ENCODE data around the gene ZNF428. TPM values are rescaled to one million over a fixed set of nuclear protein-coding genes. Genes with fewer than 3 reads are reported as not detected.

ZNF428 gene
- polyA plus RNA-seq, 1 of the 3 experiments (the other 2 are of a cell fraction): 79.5 TPM

DNA sequence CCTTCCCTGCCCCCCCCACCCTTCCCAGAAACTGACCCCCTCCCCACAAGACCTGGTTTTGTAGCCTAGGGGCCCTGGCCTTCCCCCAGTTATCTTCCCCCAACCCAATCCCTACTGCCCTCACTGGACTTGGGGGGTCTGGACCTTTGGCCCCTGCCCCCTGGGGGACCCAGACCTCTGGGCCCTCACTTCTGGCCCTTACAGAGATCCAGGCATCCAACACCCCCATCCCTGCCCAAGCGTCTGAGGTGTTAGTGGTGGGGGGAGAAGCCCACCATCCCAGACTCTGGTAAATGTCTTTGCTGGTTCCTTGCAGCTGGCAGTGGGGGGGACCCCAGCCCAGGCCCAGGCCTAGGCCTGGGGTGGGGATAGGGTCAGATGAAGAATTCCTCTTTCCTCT lies 3.5 kb upstream of the ZNF428 start:
- ChIA-PET POLR2A (no interaction called here), CTCF (no interaction called here)
- no peak overlapping the region for H3K9ac ChIP-seq
- peaks cover 11% of the 10 kb centered on the region for H3K79me2 ChIP-seq (ENCODE audit: insufficient read depth)
- peaks cover 4% of the 10 kb centered on the region for H3F3A ChIP-seq (replicated peaks; ENCODE audit: insufficient read depth)
- TF ChIP-seq RAD21 (IDR thresholded peaks at IDR 0.05; ENCODE audit: low read length) (no peak), GATA2 (CRISPR knock-in tag; IDR thresholded peaks at IDR 0.05) (no peak), RXRA (IDR thresholded peaks at IDR 0.05; ENCODE audit: borderline replicate concordance, low read depth) (no peak), GABPA (IDR thresholded peaks at IDR 0.05; ENCODE audit: low read depth) (no peak), IRF3 (IDR thresholded peaks at IDR 0.05; ENCODE audit: low read depth, low read length) (no peak), MXI1 (IDR thresholded peaks at IDR 0.05; ENCODE audit: low read depth, low read length) (no peak), TAF1 (IDR thresholded peaks at IDR 0.05; ENCODE audit: borderline replicate concordance, low read depth, low read length) (no peak), MEF2A (IDR thresholded peaks at IDR 0.05; ENCODE audit: borderline replicate concordance, low read depth) (no peak), FOSL2 (IDR thresholded peaks at IDR 0.05; ENCODE audit: borderline replicate concordance, low read depth) (no peak), EZH2phosphoT487 (IDR thresholded peaks at IDR 0.05; ENCODE audit: borderline replicate concordance, low read depth) (no peak), ELF1 (IDR thresholded peaks at IDR 0.05) (no peak), CTCF (IDR thresholded peaks at IDR 0.05) (no peak), FOXM1 (IDR thresholded peaks at IDR 0.05; ENCODE audit: low read depth) (no peak), MAX (IDR thresholded peaks at IDR 0.05; ENCODE audit: low read depth) (no peak), CHD2 (IDR thresholded peaks at IDR 0.05; ENCODE audit: low read length, partially characterized antibody) (no peak), REST (IDR thresholded peaks at IDR 0.05; ENCODE audit: low read depth, low read length) (no peak)
- H2AFZ ChIP-seq (ENCODE audit: low read depth): no peak overlapping the region
- no peak for DNase-seq
- no peaks in the 10 kb centered on the region for H3K27me3 ChIP-seq (ENCODE audit: insufficient read depth)
- H3K4me1 ChIP-seq (ENCODE audit: control insufficient read depth in 1 of 2, insufficient read depth in 2 of 2, low read depth in 1 of 2, low read length in 1 of 2): peaks cover 7 to 12% of the 10 kb centered on the region in 2 experiments; a peak in 2 of 4 replicates
- WGBS (ENCODE audit: low lambda C conversion rate): 100% methylated on average over 1 of the region's 1 CpG
- no peaks in the 10 kb centered on the region for H3K9me2 ChIP-seq
- H4K20me1 ChIP-seq (ENCODE audit: insufficient read depth): no peaks in the 10 kb centered on the region
- peaks cover 0 to 3% of the 10 kb centered on the region in 2 experiments for H3K36me3 ChIP-seq (replicated peaks in 1 of 2; ENCODE audit: control insufficient read depth in 1 of 2, insufficient read depth in 2 of 2, low read length in 1 of 2)
- no peak overlapping the region for H3K4me3 ChIP-seq (ENCODE audit: low read depth in 2 of 2, low read length in 1 of 2)
- H3K9me3 ChIP-seq: no peaks in the 10 kb centered on the region
- no peak overlapping the region for H3K27ac ChIP-seq (ENCODE audit: low read depth in 2 of 2, low read length in 1 of 2)
- no peak overlapping the region for H3K4me2 ChIP-seq
